CD4-positive, alpha-beta T cell (primary cell): ENCODE measurements around the gene CEP170B. TPM values are rescaled to one million over a fixed set of nuclear protein-coding genes. Genes with fewer than 3 reads are reported as not detected.

Source experiments
- ATAC-seq: fragments of 200-7000 bp; cut with Tn5 transposase; one replicate; pipeline ENCODE4 v1.10.0; 2022; ENCODE audit warnings: mild to moderate bottlenecking; ENCODE audit not compliant: poor library complexity
- CTCF ChIA-PET: fragments of 350-600 bp; sonication (Branson Sonifier 250); formaldehyde crosslinking; loops from one replicate; lab custom pipeline; 2021; ENCODE audit warnings: antibody characterized with exemption, inconsistent platforms; lab: Charles Lee
- POLR2A ChIA-PET: fragments of 350-600 bp; sonication (Branson Sonifier 250); formaldehyde crosslinking; loops from one replicate; lab custom pipeline; 2021; ENCODE audit warnings: antibody characterized with exemption, inconsistent platforms; lab: Charles Lee
- DNase-seq, 14 experiments: peaks; one replicate each; pipeline ENCODE4 v3.0.0-alpha.2; 2013 to 2020; ENCODE audit warnings: mixed read lengths in 2 of 14
- H3K27ac ChIP-seq, 2 donors: one replicate each; pipeline versions ENCODE4 v1.5.1 to v1.7.0; 2013; ENCODE audit warnings: low read length in 2 of 2, low read depth in 1 of 2, mild to moderate bottlenecking in 1 of 2
- H3K27me3 ChIP-seq, 2 experiments: 1 replicate in 1 of 2; 2 replicates in 1 of 2; pipeline versions ENCODE4 v1.6.1 to v1.7.0; 2013; ENCODE audit warnings: low read length in 2 of 2, control low read depth in 1 of 2, mild to moderate bottlenecking in 1 of 2, moderate library complexity in 1 of 2; ENCODE audit not compliant: insufficient read depth in 2 of 2, control insufficient read depth in 1 of 2
- H3K36me3 ChIP-seq: one replicate; pipeline ENCODE4 v1.6.1; 2013; ENCODE audit warnings: low read length, control low read depth; ENCODE audit not compliant: insufficient read depth
- H3K4me1 ChIP-seq: one replicate; pipeline ENCODE4 v1.6.1; 2013; ENCODE audit warnings: low read length, control low read depth; ENCODE audit not compliant: insufficient read depth
- H3K4me3 ChIP-seq: one replicate; pipeline ENCODE4 v1.5.1; 2013; ENCODE audit warnings: mild to moderate bottlenecking, low read length, moderate library complexity
- H3K9me3 ChIP-seq, 2 experiments: 1 replicate in 1 of 2; 2 replicates in 1 of 2; pipeline versions ENCODE4 v1.6.1 to v1.7.0; 2013; ENCODE audit warnings: low read length in 2 of 2, mild to moderate bottlenecking in 2 of 2, control low read depth in 1 of 2, moderate library complexity in 1 of 2; ENCODE audit not compliant: control insufficient read depth in 1 of 2, insufficient read depth in 1 of 2
- H3K27ac Mint-ChIP-seq: one replicate; pipeline ENCODE4 v1.8.0; 2020; ENCODE audit warnings: mixed read lengths
- H3K27me3 Mint-ChIP-seq: one replicate; pipeline ENCODE4 v1.8.0; 2021; ENCODE audit warnings: mixed read lengths
- H3K36me3 Mint-ChIP-seq: one replicate; pipeline ENCODE4 v1.8.0; 2021; ENCODE audit warnings: low read depth, mixed read lengths
- H3K4me1 Mint-ChIP-seq: one replicate; pipeline ENCODE4 v1.8.0; 2021; ENCODE audit warnings: low read depth, mixed read lengths
- H3K4me3 Mint-ChIP-seq: one replicate; pipeline ENCODE4 v1.8.0; 2020; ENCODE audit warnings: mild to moderate bottlenecking, mixed read lengths
- H3K9me3 Mint-ChIP-seq: one replicate; pipeline ENCODE4 v1.8.0; 2020; ENCODE audit warnings: mixed read lengths
- intact Hi-C, 2 experiments: fragments of 100-400 bp; cut with DNase I in 1 of 2; cut with micrococcal nuclease in 1 of 2; formaldehyde crosslinking; loops; one replicate each; pipeline versions ENCODE4 v1.15.1 to v1.9.0; 2023 to 2025; cut with DNase I, micrococcal nuclease
- total RNA-seq, 174 experiments: library from RNA in 2 of 174; stranded (reverse) in 2 of 174; gene quantifications; one replicate each; pipeline ENCODE4 v1.2.3 and lab custom pipeline; 2021 to 2026
- TF ChIP-seq, protein P1 (sequence below): fragments of 200-600 bp; IDR thresholded peaks from one replicate; pipeline ENCODE4 v1.8.0; 2022; ENCODE audit warnings: antibody characterized with exemption, mild to moderate bottlenecking

CEP170B gene
- total RNA-seq, 2 experiments from 2014 or later: 4.4 to 4.7 TPM

DNA sequence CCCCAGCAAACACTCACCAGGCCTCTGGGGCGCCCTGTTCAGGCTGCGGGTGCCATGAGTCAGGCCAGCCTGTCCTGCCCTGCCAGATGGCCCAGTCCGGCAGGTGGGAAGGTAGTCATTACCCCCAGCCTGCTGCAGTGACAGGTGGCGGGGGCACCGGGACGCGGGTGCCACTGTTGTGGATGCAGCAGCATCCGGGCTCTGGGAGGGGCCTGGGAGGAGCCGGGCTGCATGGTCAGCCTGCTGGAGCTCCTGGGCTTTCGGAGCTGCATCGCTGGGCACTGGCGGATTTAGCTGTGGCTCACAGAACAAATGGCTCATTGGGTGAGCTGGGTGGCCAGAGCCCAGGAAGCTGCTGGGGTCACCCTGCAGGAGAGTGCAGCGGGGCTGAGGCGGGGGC is 13.5 kb downstream of the CEP170B start:
- H3K4me3 Mint-ChIP-seq: no peak overlapping the region
- no peaks in the 10 kb centered on the region for H3K9me3 Mint-ChIP-seq
- Histone ChIP-seq H3K9me3 (no peaks in the 10 kb centered on the region), H3K27me3 (peaks cover 0 to 5% of the 10 kb centered on the region in 2 experiments), H3K36me3 (no peaks in the 10 kb centered on the region), H3K27ac (no peak overlapping the region), H3K4me3 (no peak overlapping the region), H3K4me1 (no peaks in the 10 kb centered on the region)
- H3K27me3 Mint-ChIP-seq: no peaks in the 10 kb centered on the region
- no peaks in the 10 kb centered on the region for H3K4me1 Mint-ChIP-seq
- TF ChIP-seq, protein P1, sequence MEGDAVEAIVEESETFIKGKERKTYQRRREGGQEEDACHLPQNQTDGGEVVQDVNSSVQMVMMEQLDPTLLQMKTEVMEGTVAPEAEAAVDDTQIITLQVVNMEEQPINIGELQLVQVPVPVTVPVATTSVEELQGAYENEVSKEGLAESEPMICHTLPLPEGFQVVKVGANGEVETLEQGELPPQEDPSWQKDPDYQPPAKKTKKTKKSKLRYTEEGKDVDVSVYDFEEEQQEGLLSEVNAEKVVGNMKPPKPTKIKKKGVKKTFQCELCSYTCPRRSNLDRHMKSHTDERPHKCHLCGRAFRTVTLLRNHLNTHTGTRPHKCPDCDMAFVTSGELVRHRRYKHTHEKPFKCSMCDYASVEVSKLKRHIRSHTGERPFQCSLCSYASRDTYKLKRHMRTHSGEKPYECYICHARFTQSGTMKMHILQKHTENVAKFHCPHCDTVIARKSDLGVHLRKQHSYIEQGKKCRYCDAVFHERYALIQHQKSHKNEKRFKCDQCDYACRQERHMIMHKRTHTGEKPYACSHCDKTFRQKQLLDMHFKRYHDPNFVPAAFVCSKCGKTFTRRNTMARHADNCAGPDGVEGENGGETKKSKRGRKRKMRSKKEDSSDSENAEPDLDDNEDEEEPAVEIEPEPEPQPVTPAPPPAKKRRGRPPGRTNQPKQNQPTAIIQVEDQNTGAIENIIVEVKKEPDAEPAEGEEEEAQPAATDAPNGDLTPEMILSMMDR: no peak
- no peak overlapping the region for H3K27ac Mint-ChIP-seq
- CTCF ChIA-PET: no interaction called here
- POLR2A ChIA-PET: no interaction called here
- intact Hi-C loops: no loop called here
- no peak for ATAC-seq
- no peaks in the 10 kb centered on the region for H3K36me3 Mint-ChIP-seq
- DNase-seq: no peak

- Histone ChIP-seq H3K27ac (no peak overlapping the region), H3K36me3 (no peaks in the 10 kb centered on the region), H3K9me3 (no peaks in the 10 kb centered on the region), H3K4me1 (no peaks in the 10 kb centered on the region), H3K4me3 (no peak overlapping the region), H3K27me3 (no peaks in the 10 kb centered on the region)
- no peaks in the 10 kb centered on the region for H3K9me3 Mint-ChIP-seq
- H3K36me3 Mint-ChIP-seq: no peaks in the 10 kb centered on the region
- DNase-seq (peak in 1 of 14 experiments; percentile 15), ATAC-seq (no peak)
- H3K27ac Mint-ChIP-seq: no peak overlapping the region
- intact Hi-C loops: no loop called here
- POLR2A ChIA-PET: no interaction called here
- H3K27me3 Mint-ChIP-seq: no peaks in the 10 kb centered on the region
- CTCF ChIA-PET: no interaction called here
- TF ChIP-seq, protein P1: no peak
- H3K4me3 Mint-ChIP-seq: no peak overlapping the region
- no peaks in the 10 kb centered on the region for H3K4me1 Mint-ChIP-seq
Measured at GRCh38 chr14:104879201-104879982, 14.3 kb downstream of the CEP170B start.

DNA sequence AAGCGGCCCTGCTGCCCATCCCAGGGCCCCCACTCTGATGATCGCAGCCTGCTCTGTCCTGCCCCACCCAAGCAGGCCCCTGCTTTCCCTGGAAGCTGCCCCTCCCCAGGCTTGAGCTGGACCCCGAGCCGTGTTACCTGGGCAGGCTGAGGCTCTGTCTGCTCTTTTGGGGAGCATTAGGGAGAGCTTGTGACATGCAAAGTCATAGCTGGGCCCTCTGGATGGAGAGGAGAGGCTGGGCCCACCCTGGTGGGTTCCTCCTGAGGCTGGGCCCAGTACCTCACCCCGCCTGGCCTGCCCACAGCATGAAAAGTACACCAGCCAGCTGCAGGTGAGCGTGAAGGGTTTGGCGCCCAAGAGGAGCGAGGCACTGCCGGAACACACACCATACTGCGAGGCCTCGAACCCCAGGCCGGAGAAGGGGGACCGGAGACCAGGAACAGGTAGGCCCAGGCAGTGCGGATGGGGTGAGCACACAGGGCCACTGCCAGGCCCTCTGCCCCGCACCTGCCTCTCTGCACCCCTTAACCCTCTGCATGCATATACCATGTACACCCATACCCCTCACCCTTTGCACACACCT is 15.0 kb downstream of the CEP170B start:
- ATAC-seq (no peak), DNase-seq (no peak)
- TF ChIP-seq, protein P1: no peak
- ChIA-PET POLR2A (no interaction called here), CTCF (no interaction called here)
- H3K4me1 Mint-ChIP-seq: no peaks in the 10 kb centered on the region
- intact Hi-C loops: no loop called here
- no peak overlapping the region for H3K4me3 Mint-ChIP-seq
- no peak overlapping the region for H3K27ac ChIP-seq
- H3K27me3 Mint-ChIP-seq: no peaks in the 10 kb centered on the region
- H3K4me1 ChIP-seq: no peaks in the 10 kb centered on the region
- no peaks in the 10 kb centered on the region for H3K36me3 ChIP-seq
- H3K4me3 ChIP-seq: no peak overlapping the region
- H3K9me3 Mint-ChIP-seq: no peaks in the 10 kb centered on the region
- H3K27ac Mint-ChIP-seq: no peak overlapping the region
- no peaks in the 10 kb centered on the region for H3K9me3 ChIP-seq
- H3K27me3 ChIP-seq: no peaks in the 10 kb centered on the region
- H3K36me3 Mint-ChIP-seq: no peaks in the 10 kb centered on the region
